ENCODE measurements around the gene PDE4B.
"Not testable (repeated sequence)": the region's sequence is repeated elsewhere in the genome, so short reads cannot be mapped to it uniquely, and the experiment has no call there.

The PDE4B gene

DNA sequence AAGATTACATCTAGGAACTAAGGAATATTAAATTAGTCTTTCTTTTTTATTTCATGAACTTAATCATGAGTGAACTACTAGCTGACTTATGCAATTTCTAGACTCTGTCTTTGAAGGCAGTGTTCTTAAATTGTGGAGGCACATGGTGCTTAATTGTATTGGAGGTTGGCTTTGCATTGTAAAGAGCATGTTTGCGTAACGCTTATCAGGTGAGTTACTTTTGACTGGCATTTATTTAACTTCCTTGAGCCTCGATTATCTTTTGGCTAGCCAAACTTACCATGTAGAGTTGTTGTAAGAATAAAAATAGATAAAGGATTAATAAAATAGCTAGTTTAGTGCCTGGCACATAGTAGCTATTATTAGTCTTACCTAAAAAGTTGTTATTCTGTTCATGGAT, 262.4 kb downstream of the PDE4B start:
- DNase-seq (ENCODE audit: low read depth): no peak

DNA sequence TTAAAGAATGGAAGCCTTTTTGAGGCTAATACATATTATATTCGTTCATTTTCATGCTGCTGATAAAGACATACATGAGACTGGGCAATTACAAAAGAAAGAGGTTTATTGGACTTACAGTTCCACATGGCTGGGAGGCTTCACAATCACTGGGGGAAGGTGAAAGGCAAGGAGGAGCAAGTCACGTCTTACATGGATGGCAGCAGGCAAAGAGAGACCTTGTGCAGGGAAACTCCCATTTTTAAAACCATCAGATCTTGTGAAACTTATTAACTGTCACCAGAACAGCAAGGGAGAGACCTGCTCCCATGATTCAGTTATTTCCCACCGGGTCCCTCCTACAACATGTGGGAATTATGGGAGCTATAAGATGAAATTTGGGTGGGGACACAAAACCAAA, 264.8 kb downstream of the PDE4B start:
- not testable (repeated sequence) for DNase-seq (ENCODE audit: low read depth)

DNA sequence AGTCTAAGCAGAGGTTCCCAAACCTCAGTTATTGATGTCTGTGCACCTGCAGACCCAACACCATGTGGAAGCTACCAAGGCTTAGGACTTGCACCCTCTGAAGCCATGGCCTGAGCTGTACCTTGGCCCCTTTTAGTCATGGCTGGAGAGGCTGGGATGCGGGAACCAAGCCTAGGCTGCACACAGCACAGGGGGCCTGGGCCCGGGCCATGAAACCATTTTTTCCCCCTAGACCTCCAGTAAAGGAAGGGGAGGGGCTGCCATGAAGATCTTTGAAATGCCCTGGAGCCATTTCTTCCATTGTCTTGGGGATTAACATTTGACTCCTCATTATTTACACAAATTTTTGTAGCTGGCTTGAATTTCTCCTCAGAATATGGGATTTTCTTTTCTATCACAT, 265.9 kb downstream of the PDE4B start:
- DNase-seq (ENCODE audit: low read depth): no peak

DNA sequence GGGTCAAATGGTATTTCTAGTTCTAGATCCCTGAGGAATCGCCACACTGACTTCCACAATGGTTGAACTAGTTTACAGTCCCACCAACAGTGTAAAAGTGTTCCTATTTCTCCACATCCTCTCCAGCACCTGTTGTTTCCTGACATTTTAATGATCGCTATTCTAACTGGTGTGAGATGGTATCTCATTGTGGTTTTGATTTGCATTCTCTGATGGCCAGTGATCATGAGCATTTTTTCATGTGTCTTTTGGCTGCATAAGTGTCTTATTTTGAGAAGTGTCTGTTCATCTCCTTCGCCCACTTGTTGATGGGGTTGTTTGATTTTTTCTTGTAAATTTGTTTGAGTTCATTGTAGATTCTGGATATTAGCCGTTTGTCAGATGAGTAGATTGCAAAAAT, 274.5 kb downstream of the PDE4B start:
- DNase-seq (ENCODE audit: low read depth): not testable (repeated sequence)

DNA sequence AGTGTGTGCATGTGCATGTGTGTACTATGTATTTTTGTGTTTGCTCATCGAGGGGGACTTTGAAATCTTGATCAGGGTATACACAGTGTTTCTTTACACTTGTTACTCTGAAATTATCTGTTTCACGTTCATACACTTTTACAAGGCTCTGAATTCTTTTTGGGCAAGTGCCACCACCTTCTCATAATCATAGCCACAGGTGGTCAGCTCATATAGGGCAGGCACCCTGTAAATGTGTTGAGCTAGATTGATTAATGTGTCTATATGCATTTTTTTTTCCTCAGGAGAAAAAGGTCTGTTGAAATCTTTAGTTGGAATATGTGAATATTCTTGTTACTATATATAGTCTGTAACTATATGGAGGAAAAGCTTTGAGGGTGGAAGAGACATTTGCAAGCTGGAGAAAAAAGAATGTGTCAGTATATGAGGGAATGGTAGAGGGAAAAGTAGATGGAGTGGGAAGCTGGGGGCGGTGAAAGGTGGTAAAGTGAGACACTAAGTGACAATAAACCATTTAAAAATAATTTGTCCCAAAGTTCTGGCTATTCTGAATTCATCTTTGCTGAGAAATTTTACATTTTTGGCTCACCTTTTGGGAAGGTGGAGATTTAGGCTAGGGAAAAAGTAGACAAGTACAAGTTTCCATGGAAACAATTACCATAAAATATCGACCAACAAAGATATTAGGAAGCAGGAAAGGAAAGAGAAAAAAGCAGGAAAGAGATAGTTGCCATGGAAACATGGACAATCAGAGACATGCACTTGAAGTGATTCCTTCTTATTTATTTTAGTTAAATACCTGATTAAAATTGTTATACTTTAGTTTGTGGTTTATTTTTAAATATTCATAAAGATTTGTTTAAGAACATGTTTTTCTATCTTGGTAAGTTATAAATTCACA, 277.5 kb downstream of the PDE4B start:
- no peak for DNase-seq (ENCODE audit: low read depth)

DNA sequence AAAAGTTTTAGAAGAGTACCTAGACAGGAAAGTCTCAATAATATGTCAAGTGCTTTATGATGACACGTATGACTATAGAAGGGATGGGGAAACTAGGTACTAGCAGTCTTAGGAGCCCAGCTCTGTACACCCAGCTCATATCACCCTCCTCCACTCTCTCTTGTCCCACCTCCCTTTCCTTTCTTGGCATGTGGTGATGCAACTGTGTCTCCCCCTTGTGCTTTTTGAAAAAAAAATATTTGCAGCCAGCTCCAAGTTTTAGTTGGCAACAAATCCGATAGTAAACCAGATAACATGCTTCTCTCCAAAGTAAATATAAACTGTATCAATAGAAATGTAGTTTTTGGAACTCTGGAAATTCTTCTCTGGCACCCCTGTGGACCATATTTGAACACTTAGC, 280.7 kb downstream of the PDE4B start:
- DNase-seq (ENCODE audit: low read depth): no peak

DNA sequence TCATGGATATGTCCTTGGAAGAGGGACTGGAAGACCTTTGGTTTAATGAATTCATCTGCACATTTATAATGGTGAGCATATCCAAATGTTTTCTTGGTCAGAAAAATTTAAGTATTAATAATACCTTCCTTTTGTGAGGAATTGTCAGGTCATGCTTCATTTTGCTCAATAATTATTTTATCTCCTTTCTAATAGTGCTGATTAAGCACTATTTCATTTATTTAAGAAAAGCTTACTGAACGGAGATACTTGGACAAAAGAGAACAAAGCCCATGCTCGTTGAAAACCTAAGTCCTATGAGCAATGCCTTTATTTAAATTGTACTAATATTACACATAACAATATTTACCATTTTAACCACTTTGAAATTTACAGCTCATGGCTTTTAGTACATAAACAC, 281.5 kb downstream of the PDE4B start:
- no peak for DNase-seq (ENCODE audit: low read depth)

DNA sequence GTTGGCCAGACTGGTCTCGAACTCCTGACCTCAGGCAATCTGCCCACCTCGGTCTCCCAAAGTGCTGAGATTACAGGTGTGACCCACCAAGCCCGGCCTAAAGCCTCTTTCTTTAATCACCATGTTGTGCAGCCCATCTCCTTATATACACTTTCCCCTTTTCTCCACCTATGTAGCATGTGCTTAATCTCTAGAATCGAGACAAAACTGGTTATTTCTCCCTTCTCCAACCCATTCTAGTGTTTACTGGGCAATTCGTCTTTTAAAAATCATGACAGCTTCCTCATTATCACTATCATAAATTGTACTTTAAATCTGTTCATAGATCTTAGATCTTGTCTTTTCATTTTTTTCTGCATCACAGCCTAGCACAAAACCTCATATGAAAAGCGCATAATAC, 285.7 kb downstream of the PDE4B start:
- DNase-seq (ENCODE audit: low read depth): no peak

DNA sequence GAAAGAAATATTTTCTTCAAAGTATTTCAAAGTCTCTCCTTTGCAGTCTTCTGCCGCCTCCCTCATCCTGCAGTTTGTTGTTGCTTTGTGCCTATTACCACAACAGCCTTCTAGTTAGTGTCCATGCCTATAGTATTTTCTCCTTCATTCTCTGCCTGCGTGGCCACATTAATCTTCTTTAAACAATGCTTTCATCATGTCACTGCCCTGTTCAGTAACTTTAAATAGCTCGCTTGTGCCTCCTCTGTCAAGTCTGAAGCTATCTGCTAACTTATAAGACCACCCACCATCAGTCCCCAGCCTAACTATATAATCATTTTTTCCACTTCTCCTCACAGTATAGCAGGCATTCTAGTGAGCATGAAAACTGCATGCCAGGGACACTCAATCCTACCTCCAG, 290.3 kb downstream of the PDE4B start:
- DNase-seq (ENCODE audit: low read depth): no peak

DNA sequence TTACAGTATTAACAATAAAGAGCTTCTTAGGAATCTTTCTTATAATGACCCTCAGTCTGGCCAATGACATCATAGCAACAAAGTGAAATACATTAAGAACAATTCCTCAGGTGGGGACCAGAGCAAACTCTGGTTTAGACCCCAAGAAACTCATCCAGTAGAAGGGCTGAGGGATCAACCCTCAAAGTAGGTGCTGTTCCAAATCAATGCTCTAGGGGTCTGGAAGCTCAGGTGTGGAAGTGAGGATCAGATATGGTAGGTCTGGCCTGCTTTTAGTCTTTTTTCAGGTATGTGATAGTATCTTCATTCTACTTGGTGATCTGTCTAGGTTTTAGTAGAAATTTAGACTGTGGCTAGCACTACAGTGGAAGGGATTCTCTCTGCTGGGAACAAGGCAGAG, 291.7 kb downstream of the PDE4B start:
- DNase-seq (ENCODE audit: low read depth): no peak

DNA sequence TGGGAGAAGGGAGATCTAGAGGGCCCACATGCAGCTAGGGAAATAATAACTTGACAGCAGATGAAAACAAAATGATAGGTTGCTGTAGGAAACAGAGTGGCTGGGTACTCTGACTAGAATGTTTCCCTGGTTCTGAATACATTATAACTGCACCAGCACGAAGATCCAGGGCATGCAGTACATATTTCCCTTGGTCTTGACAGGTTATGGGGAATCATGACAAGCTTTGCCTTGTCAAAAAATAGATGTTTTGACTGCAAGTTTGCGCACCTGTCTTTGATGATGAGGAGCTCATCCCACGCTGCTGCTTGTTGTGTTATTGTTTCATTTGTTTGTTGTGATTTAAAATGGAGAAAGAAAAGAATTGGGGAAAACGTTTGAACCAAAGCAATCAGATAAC, 292.9 kb downstream of the PDE4B start:
- no peak for DNase-seq (ENCODE audit: low read depth)

DNA sequence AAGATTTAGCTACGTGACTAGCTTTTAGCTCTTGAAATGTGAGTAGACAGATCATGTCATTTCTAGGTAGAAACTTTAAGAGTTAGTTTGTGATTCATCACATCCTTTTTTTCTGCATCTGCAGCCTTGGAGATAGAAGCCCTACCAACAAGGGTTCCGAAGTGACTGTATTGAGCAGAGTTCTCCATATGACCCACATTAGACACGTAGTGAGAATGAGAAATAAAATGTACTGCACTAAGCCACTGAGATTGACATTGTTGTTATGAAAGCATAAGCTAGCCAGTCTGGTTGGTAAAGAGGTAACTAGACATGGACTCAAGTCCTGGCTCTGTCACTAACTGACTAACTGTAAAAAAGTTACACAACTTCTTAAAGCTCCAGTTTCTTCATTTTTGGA, 296.1 kb downstream of the PDE4B start:
- DNase-seq (ENCODE audit: low read depth): no peak

DNA sequence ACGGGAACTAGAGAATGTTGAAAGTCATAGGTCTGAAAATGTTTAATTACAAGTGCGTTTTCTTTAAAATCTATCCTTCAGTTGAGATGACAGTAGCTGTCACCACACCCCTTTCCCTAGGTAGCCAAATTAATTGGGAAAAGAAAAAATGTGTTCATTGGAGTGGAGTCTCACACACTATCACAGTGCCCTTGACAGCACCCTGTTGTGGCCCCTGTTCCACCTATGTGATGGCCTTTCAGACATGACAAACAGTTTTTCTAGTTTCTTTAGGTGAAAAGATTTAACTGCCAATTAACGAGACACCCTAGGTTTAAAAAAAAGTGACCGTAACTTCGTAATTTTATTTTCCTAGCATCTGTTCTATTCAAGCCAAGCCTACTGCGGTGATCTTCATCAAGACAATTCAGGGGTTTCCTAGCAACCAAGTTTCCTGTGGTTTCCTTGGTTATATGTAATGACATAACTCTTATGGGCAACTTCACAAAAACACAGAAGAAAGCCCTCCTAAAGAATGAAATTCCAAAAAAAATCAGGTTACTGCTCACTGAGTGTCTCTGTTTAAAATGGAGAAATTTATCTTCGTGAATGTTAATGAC, 298.3 kb downstream of the PDE4B start:
- peak; percentile 10 for DNase-seq (ENCODE audit: low read depth)

DNA sequence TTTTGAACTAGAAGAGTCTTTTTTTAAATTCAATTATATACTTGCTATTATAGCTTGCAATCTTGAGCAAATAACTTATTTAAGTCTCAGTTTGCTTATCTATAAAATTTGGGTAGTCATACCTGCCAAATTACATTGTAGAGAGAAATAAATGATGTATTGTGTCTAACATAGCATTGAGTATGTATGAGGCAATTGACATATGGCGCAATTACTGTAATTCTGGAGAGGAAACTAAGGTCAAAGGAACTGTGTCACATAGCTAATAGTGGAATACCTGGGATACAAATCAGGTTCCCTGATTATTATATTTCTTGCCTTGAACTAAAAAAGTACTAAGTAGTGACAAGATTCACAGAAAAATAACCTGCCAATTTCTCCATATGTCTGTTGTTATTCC, 302.5 kb downstream of the PDE4B start:
- DNase-seq (ENCODE audit: low read depth): no peak

DNA sequence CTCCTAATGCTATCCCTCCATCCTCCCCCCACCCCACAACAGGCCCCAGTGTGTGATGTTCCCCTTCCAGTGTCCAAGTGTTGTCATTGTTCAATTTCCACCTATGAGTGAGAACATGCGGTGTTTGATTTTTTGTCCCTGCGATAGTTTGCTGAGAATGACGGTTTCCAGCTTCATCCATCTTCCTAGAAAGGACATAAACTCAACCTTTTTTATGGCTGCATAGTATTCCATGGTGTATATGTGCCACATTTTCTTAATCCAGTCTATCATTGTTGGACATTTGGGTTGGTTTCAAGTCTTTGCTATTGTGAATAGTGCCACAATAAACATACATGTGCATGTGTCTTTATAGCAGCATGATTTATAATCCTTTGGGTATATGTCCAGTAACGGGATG, 308.3 kb downstream of the PDE4B start:
- not testable (repeated sequence) for DNase-seq (ENCODE audit: low read depth)

DNA sequence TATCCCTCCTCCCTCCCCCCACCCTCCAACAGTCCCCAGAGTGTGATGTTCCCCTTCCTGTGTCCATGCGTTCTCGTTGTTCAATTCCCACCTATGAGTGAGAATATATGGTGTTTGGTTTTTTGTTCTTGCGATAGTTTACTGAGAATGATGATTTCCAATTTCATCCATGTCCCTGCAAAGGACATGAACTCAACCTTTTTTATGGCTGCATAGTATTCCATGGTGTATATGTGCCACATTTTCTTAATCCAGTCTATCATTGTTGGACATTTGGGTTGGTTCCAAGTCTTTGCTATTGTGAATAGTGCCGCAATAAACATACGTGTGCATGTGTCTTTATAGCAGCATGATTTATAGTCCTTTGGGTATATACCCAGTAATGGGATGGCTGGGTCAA, 311.4 kb downstream of the PDE4B start:
- DNase-seq (ENCODE audit: low read depth): not testable (repeated sequence)

DNA sequence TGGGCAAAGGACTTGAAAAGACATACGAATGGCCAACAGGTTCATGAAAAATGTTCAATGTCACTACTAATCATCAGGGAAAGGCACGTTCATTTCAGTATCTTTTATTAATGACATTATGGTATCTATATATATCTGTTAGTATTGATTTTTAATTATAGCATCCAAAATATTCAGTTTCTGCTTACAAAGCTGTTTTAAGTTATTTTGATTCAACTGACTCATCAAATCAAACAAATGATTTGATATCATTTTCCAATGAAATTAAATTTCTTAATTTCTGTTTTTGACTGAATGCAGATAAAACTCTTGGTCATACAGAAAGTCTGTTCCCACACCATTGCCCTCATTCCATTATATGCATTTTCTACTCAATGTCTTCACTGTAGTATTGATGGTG, 315.9 kb downstream of the PDE4B start:
- no peak for DNase-seq (ENCODE audit: low read depth)

DNA sequence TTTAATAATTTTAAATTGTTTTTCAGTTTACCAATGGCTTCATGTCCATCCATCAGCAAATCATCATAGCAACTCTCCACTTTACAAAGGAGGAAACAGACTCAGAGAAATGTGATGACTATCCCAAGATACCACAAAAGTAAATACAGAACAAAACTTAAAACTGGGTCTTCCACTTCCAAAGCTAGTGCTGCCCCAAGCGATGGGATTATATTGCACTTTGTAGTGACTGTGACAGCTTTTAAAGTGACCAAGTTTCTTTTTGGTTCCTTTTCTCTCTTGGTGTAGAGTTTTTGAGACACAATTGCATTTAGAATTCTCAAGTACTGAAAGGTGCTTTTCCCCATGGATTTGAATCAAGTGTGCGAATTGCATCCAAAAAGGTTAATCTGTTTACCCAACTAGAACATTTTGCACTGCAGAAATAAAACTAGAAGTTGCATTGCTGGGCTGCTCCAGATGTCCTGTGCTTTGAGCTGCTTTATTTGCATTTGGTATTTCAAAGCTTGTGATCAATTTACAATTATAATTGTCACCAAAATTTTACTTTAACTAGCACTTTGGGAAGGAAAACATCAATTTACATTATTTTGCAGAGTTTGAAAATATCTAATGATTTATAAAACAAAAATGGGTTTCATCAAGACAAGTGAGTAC, 320.2 kb downstream of the PDE4B start:
- DNase-seq (ENCODE audit: low read depth): no peak

DNA sequence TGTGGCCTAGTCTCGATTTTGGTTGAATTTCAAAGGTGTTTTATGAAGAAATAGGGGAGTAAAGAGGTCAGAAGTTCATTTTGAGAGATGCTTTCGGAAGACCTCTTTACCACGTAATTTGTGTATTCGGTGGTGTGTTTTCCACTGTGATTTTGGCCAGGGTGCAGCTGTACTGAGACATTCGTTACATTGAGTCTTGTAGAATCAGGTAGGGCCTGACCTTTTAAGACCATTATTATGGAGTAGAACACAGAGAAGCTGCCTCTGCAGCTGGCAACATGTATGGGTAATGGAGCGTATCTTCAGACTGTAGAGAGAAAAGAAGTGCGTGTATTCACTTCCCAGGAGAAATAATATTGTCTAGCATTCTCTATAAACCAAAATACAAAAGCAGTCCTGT, 326.5 kb downstream of the PDE4B start:
- DNase-seq (ENCODE audit: low read depth): no peak

DNA sequence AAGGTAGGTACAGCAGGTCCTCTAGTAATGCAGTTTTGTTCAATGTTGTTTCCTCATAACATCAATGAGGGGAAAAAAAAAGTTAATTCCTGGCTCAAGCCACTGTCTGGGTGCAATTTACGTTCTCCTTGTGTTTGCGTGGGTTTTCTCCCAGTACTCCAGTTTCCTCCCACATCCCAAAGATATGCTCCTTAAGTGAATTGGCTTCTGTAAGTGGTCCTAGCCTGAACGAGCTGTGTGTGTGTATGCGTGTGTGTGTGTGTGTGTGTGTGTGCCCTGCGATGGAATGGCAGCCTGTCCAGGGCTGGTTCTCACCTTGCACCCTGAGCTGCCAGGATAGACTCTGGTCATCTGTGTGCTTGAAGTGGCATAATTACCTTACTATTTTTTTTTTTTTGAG, 332.0 kb downstream of the PDE4B start:
- no peak for DNase-seq (ENCODE audit: low read depth)

DNA sequence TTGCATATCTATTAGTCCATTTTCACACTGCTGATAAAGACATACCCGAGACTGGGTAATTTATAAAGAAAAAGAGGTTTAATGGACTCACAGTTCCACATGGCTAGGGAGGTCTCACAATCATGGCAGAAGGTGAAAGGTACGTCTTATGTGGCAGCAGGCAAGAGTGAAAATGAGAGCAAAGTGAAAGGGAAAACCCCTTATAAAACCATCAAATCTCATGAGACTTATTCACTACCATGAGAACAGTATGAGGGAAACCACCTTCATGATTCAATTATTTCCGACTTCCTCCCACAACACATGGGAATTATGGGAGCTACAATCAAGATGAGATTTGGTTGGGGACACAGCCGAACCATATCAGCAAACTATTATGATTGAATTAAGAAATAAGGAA, 335.9 kb downstream of the PDE4B start:
- DNase-seq (ENCODE audit: low read depth): not testable (repeated sequence)

DNA sequence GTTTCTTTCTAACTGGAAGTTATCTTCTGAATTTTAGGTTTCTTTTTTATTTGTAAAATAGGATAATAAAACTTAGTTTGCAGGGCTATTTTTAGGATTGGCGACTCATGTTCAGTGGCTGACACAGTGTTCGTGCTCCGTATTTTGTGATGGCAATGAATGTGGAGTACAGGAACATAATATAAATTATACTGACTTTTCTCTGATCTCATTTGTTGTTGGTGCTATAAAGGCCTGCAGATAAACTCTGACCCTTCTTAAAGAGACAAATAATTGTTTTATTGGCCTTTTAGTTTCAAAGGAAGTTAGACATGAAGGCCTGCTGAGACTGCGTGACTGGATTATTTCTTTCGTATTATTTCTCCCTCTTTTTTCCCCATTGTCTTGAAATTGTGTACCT, 339.6 kb downstream of the PDE4B start:
- no peak for DNase-seq (ENCODE audit: low read depth)

DNA sequence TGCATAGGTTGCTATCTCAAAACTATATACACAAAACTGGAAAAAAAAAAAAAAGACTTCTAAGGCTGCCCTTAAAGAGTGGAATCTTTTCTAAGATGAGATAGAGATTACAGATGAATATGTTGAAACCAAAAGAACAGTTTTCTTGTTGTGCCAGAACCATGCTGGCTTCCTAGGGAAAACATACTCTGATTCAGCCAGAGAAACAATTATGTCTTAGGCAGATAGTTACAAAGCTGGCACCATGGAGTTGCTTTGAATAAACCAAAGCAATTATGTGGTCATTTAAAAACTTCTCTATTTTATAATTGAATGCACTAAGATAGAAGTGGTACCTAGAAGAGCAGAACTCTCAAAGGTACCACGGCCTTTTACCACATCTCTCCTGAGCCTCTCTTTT, 341.3 kb downstream of the PDE4B start:
- DNase-seq (ENCODE audit: low read depth): no peak

Measured in GM04504 (cell line).